ENCODE measurements around the gene CDH8. TPM values are rescaled to one million over a fixed set of nuclear protein-coding genes. Genes with fewer than 3 reads are reported as not detected.
"Not testable (repeated sequence)": the region's sequence is repeated elsewhere in the genome, so short reads cannot be mapped to it uniquely, and the experiment has no call there.

Gene CDH8
- polyA plus RNA-seq, 4 donors, result 5.7 to 6.7 (median 6.2) TPM

GRCh38 chr16:61944004-61944403 is 92.2 kb downstream of the CDH8 start:
- DNase-seq (ENCODE audit: low read depth in 4 of 4, low spot score in 3 of 4), result no peak

GRCh38 chr16:61940611-61941010 is 95.6 kb downstream of the CDH8 start:
- DNase-seq (ENCODE audit: low read depth in 4 of 4, low spot score in 3 of 4), result no peak

GRCh38 chr16:61937646-61938045 is 98.6 kb downstream of the CDH8 start:
- no peak for DNase-seq (ENCODE audit: low read depth in 4 of 4, low spot score in 3 of 4)

- DNase-seq (ENCODE audit: low read depth in 4 of 4, low spot score in 3 of 4), result no peak
Measured at GRCh38 chr16:61936522-61936921, 99.7 kb downstream of the CDH8 start.

GRCh38 chr16:61934601-61935000 is 101.6 kb downstream of the CDH8 start:
- no peak for DNase-seq (ENCODE audit: low read depth in 4 of 4, low spot score in 3 of 4)

- no peak for DNase-seq (ENCODE audit: low read depth in 4 of 4, low spot score in 3 of 4)
Measured at GRCh38 chr16:61929776-61930175, 106.5 kb downstream of the CDH8 start.

GRCh38 chr16:61926766-61927165 is 109.5 kb downstream of the CDH8 start:
- no peak for DNase-seq (ENCODE audit: low read depth in 4 of 4, low spot score in 3 of 4)

GRCh38 chr16:61923629-61924028 is 112.6 kb downstream of the CDH8 start:
- DNase-seq (ENCODE audit: low read depth in 4 of 4, low spot score in 3 of 4), result no peak

GRCh38 chr16:61921373-61921772 is 114.9 kb downstream of the CDH8 start:
- no peak for DNase-seq (ENCODE audit: low read depth in 4 of 4, low spot score in 3 of 4)

- DNase-seq (ENCODE audit: low read depth in 4 of 4, low spot score in 3 of 4), result not testable (repeated sequence)
Measured at GRCh38 chr16:61917865-61918826, 118.1 kb downstream of the CDH8 start.

GRCh38 chr16:61915569-61915968 is 120.7 kb downstream of the CDH8 start:
- DNase-seq (ENCODE audit: low read depth in 4 of 4, low spot score in 3 of 4), result no peak

- no peak for DNase-seq (ENCODE audit: low read depth in 4 of 4, low spot score in 3 of 4)
Measured at GRCh38 chr16:61909074-61909473, 127.2 kb downstream of the CDH8 start.

- no peak for DNase-seq (ENCODE audit: low read depth in 4 of 4, low spot score in 3 of 4)
Measured at GRCh38 chr16:61908426-61908825, 127.8 kb downstream of the CDH8 start.

- no peak for DNase-seq (ENCODE audit: low read depth in 4 of 4, low spot score in 3 of 4)
Measured at GRCh38 chr16:61901689-61902088, 134.5 kb downstream of the CDH8 start.

GRCh38 chr16:61900482-61900881 is 135.8 kb downstream of the CDH8 start:
- no peak for DNase-seq (ENCODE audit: low read depth in 4 of 4, low spot score in 3 of 4)

- no peak for DNase-seq (ENCODE audit: low read depth in 4 of 4, low spot score in 3 of 4)
Measured at GRCh38 chr16:61897657-61898056, 138.6 kb downstream of the CDH8 start.

- no peak for DNase-seq (ENCODE audit: low read depth in 4 of 4, low spot score in 3 of 4)
Measured at GRCh38 chr16:61892531-61892930, 143.7 kb downstream of the CDH8 start.

GRCh38 chr16:61891460-61891859 is 144.8 kb downstream of the CDH8 start:
- DNase-seq (ENCODE audit: low read depth in 4 of 4, low spot score in 3 of 4), result no peak

GRCh38 chr16:61890386-61890785 is 145.9 kb downstream of the CDH8 start:
- no peak for DNase-seq (ENCODE audit: low read depth in 4 of 4, low spot score in 3 of 4)

GRCh38 chr16:61887903-61888302 is 148.3 kb downstream of the CDH8 start:
- no peak for DNase-seq (ENCODE audit: low read depth in 4 of 4, low spot score in 3 of 4)

GRCh38 chr16:61885343-61885742 is 150.9 kb downstream of the CDH8 start:
- DNase-seq (ENCODE audit: low read depth in 4 of 4, low spot score in 3 of 4), result no peak

- no peak for DNase-seq (ENCODE audit: low read depth in 4 of 4, low spot score in 3 of 4)
Measured at GRCh38 chr16:61879306-61879705, 156.9 kb downstream of the CDH8 start.

Measured in right renal pelvis (tissue), 4 donors.